GM18499 (cell line): Measurements from ENCODE around the gene POU1F1.
"Not testable (repeated sequence)": the region's sequence is repeated elsewhere in the genome, so short reads cannot be mapped to it uniquely, and the experiment has no call there.

Experiments
- ATAC-seq: cut with Tn5 transposase; IDR thresholded peaks from one replicate; pipeline ENCODE4 v1.9.1; 2021; ENCODE audit warnings: moderate number of reproducible peaks; ENCODE audit not compliant: insufficient read depth, unreplicated experiment

The POU1F1 gene

GRCh38 chr3:87261925-87262324, 14.5 kb downstream of the POU1F1 start:
- no peak for ATAC-seq

GRCh38 chr3:87260270-87260669, 16.1 kb downstream of the POU1F1 start:
- ATAC-seq = no peak

GRCh38 chr3:87250009-87250408, 26.4 kb downstream of the POU1F1 start:
- ATAC-seq = no peak

- no peak for ATAC-seq
Observed at GRCh38 chr3:87248831-87249230, 27.6 kb downstream of the POU1F1 start.

- ATAC-seq = not testable (repeated sequence)
Observed at GRCh38 chr3:87248231-87248630, 28.2 kb downstream of the POU1F1 start.

GRCh38 chr3:87247430-87247773, 29.0 kb downstream of the POU1F1 start:
- ATAC-seq = no peak

GRCh38 chr3:87246662-87247429, 29.5 kb downstream of the POU1F1 start:
- ATAC-seq = no peak

- ATAC-seq = no peak
Observed at GRCh38 chr3:87236093-87236492, 40.3 kb downstream of the POU1F1 start.

GRCh38 chr3:87233805-87234204, 42.6 kb downstream of the POU1F1 start:
- ATAC-seq = no peak

- no peak for ATAC-seq
Observed at GRCh38 chr3:87229113-87229512, 47.3 kb downstream of the POU1F1 start.

GRCh38 chr3:87228316-87228715, 48.1 kb downstream of the POU1F1 start:
- no peak for ATAC-seq

- ATAC-seq = no peak
Observed at GRCh38 chr3:87227835-87228144, 48.6 kb downstream of the POU1F1 start.

GRCh38 chr3:87227104-87227834, 49.1 kb downstream of the POU1F1 start, which contains the start of gene CHMP2B:
Gene CHMP2B, plus strand, starts transcription at chr3:87227309. Its CDS starts 214 bp downstream, at chr3:87227523.
- peak; percentile 94 for ATAC-seq

GRCh38 chr3:87225659-87226058, 50.7 kb downstream of the POU1F1 start:
- ATAC-seq = no peak

- no peak for ATAC-seq
Observed at GRCh38 chr3:87219611-87220010, 56.8 kb downstream of the POU1F1 start.

GRCh38 chr3:87218560-87218959, 57.8 kb downstream of the POU1F1 start:
- ATAC-seq = no peak
